ENCODE data around the gene RIMBP2. TPM values are rescaled to one million over a fixed set of nuclear protein-coding genes. Genes with fewer than 3 reads are reported as not detected.

The RIMBP2 gene
- total and polyA plus RNA-seq, 2 donors, result 1.3 to 2.7 TPM

DNA sequence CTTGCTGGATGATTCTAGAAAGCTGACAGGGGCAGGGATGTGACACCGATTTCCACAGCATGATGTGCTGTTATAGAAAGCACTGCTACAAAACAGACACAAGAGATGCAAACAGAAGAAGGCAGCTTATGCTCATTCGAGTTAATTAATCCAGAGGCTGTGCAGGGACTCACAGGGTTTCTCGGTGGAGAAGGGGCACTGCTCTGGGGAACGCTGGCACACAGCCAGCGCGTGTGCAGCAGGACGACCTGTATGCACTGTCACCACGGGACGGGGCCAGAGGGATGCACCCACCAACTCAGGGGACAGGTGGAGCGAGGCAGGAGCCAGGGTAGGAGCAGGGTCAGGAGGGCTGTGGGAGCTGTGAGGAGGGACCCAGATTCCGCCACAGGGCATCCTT is 143.5 kb downstream of the RIMBP2 start:
- no peaks in the 10 kb centered on the region for H3K4me1 ChIP-seq (ENCODE audit: insufficient read depth)
- no peak for DNase-seq (ENCODE audit: extremely low spot score)
- H3K4me3 ChIP-seq (ENCODE audit: low read depth, low read length), result no peak overlapping the region
- no peaks in the 10 kb centered on the region for H3K36me3 ChIP-seq (ENCODE audit: insufficient read depth)
- 61% methylated on average over 11 of the region's 11 CpGs for WGBS
- H3K27ac ChIP-seq (ENCODE audit: low read depth), result no peak overlapping the region

DNA sequence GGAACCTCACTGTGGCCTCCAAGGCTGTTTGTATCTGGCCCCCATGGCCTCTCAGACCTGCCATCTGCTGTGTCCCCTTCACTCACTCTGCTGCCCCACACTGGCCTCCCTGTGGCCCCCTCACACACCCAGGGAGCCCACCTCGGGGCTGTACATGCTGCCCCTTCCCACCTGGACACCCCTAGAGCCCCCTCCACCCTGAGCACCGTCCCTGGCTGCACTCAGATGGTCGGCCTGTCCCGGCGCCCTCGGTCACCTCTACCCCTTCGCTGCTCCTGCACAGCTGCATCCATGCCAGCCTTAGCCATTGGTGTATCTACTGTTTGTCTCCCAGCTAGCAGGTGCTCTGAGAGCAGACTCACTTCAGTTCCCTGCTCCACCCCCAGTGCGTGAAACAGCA is 144.4 kb downstream of the RIMBP2 start:
- Histone ChIP-seq H3K36me3 (ENCODE audit: insufficient read depth) (no peaks in the 10 kb centered on the region), H3K4me1 (ENCODE audit: insufficient read depth) (no peaks in the 10 kb centered on the region), H3K27ac (ENCODE audit: low read depth) (no peak overlapping the region), H3K4me3 (ENCODE audit: low read depth, low read length) (no peak overlapping the region)
- no peak for DNase-seq (ENCODE audit: extremely low spot score)
- WGBS, result 84% methylated on average over 8 of the region's 8 CpGs

DNA sequence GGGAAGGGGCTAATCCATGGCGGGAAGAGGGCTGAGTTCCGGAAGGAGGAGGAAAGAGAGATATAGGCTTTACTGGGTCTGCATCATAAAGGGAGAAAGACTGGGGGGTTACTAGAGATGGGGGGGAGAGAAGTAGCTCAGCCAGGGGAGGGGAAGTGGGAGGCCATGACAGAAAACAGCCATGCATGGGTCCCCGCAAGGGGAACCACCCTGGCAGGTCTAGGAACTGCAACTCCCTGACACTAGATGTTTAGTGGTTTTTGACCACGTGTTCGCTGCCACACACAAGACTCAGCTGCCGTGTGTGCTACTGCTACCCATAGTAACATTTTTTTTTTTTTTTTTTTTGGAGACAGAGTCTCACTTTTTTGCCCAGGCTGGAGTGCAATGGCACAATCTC is 145.0 kb downstream of the RIMBP2 start:
- H3K36me3 ChIP-seq (ENCODE audit: insufficient read depth), result no peaks in the 10 kb centered on the region
- H3K27ac ChIP-seq (ENCODE audit: low read depth), result no peak overlapping the region
- DNase-seq (ENCODE audit: extremely low spot score), result no peak
- H3K4me1 ChIP-seq (ENCODE audit: insufficient read depth), result no peaks in the 10 kb centered on the region
- WGBS, result 68% methylated on average over 6 of the region's 6 CpGs
- H3K4me3 ChIP-seq (ENCODE audit: low read depth, low read length), result no peak overlapping the region

DNA sequence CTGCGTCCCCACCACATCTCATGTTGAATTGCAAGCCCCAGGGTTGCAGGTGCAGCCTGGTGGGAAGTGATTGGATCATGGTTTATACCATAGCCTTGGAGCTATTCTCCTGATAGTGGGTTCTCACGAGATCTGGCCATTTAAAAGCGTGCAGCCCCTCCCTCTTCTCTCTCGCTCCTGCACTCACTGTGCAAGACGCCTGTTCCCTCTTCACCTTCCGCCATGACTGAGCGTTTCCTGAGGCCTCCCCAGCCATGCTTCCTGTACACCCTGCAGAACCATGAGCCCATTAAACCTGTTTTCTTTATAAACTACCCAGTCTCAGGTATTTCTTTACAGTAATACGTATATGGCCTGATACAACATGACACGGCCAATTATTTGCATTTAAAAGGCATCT is 146.6 kb downstream of the RIMBP2 start:
- 67% methylated on average over 9 of the region's 9 CpGs for WGBS
- Histone ChIP-seq H3K4me3 (ENCODE audit: low read depth, low read length) (no peak overlapping the region), H3K27ac (ENCODE audit: low read depth) (no peak overlapping the region), H3K4me1 (ENCODE audit: insufficient read depth) (no peaks in the 10 kb centered on the region), H3K36me3 (ENCODE audit: insufficient read depth) (no peaks in the 10 kb centered on the region)
- DNase-seq (ENCODE audit: extremely low spot score), result no peak

DNA sequence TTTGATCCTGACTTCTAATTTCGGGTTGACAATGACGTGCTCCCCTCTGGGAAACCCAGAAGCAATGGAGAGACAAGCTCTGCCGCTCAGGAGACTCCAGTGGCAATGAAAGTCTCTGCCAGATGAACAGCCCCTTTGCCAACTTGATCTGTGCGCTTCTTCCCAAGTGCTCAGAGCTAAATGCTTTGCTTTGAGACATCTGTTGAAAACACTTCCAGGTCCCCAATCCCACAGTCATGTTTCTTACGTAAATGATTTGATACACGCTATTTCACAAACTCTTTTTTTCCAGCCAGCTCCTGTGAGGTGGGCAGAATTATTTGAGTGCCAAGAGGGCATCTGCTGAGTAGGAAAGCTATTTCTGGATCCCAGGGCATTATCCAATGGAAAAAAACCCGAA is 147.6 kb downstream of the RIMBP2 start:
- DNase-seq (ENCODE audit: extremely low spot score), result no peak

DNA sequence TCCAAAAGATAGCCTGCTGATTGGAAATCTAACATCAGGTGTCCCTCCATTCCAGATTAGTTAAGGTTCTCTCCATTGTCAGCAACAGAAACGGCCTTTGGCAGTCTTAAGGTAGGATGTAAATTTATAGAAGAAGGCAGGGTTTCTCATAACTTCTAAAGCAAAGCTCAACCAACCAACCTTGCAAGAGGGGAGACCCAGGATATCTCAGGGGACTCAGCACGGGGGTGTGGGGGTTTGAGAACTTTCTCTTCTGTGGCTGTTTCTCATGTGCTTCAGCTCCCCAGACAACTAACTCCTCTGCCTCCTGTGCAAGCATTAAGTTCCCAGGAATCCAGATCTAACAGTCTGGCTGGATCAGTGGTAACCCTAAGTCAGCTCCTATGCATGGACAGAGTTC is 148.1 kb downstream of the RIMBP2 start:
- no peak overlapping the region for H3K27ac ChIP-seq (ENCODE audit: low read depth)
- WGBS, result 74% methylated on average over 2 of the region's 2 CpGs
- no peak overlapping the region for H3K4me3 ChIP-seq (ENCODE audit: low read depth, low read length)
- H3K4me1 ChIP-seq (ENCODE audit: insufficient read depth), result no peaks in the 10 kb centered on the region
- no peaks in the 10 kb centered on the region for H3K36me3 ChIP-seq (ENCODE audit: insufficient read depth)
- no peak for DNase-seq (ENCODE audit: extremely low spot score)

More for the DNA sequence above, 147.6 kb downstream of the RIMBP2 start:
- Histone ChIP-seq H3K4me1 (ENCODE audit: insufficient read depth) (no peaks in the 10 kb centered on the region), H3K27ac (ENCODE audit: low read depth) (no peak overlapping the region), H3K36me3 (ENCODE audit: insufficient read depth) (no peaks in the 10 kb centered on the region), H3K4me3 (ENCODE audit: low read depth, low read length) (no peak overlapping the region)
- WGBS, result 77% methylated on average over 7 of the region's 7 CpGs

DNA sequence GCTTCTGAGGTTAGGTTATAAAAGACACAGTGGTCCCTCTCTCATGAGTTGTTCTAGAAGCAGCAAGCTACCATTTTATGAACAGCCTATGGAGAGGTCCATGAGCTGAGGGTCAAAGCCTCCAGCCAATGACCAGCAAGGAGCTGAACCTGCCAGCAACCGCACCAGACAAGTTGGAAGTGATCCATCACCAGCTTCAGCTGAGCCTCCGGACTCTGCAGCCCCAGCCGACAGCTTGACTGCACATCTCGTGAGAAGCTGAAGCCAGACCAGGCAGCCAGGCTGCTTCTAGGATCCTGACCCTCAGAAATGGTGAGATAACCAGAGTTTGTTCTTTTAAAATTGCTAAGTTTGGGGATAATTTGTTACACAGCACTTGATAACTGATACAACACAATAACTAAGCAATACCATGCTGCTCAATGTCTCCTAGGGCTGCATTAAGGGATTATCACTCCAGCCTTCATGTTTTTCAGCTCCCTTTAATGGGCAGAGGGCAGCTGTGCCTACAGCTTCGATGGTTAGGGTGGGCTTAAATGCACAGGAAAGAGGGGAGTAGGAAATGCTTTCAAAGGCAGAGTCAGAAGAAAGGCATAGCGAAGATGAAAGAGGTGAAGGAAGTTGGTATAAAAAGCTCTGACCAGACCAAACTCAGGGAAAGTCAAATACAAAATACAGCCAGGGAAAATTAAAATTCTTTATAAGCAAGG is 149.5 kb downstream of the RIMBP2 start:
- Histone ChIP-seq H3K27ac (ENCODE audit: low read depth) (no peak overlapping the region), H3K4me3 (ENCODE audit: low read depth, low read length) (no peak overlapping the region), H3K4me1 (ENCODE audit: insufficient read depth) (no peaks in the 10 kb centered on the region), H3K36me3 (ENCODE audit: insufficient read depth) (no peaks in the 10 kb centered on the region)
- no peak for DNase-seq (ENCODE audit: extremely low spot score)
- WGBS, result 80% methylated on average over 6 of the region's 6 CpGs

DNA sequence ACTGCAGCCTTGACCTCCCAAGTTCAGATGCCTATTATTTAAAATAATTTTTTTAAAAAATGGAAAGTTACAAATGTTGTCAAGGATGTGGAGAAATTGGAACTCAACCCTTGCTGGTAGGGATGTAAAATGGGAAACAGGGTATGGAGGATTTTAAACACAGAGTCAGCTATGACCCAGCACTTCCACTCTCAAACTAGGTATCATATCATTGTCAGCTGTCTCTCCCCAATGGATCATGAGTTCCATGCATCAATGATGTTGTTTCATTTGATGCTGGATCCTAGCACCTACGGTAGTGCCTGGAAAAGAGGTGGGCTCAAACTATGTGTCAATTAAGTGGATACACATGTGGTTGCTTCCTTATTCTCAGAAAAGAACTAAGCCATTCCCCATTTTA is 150.9 kb downstream of the RIMBP2 start:
- WGBS, result 92% methylated on average over 1 of the region's 1 CpG
- Histone ChIP-seq H3K36me3 (ENCODE audit: insufficient read depth) (no peaks in the 10 kb centered on the region), H3K27ac (ENCODE audit: low read depth) (no peak overlapping the region), H3K4me3 (ENCODE audit: low read depth, low read length) (no peak overlapping the region), H3K4me1 (ENCODE audit: insufficient read depth) (no peaks in the 10 kb centered on the region)
- DNase-seq (ENCODE audit: extremely low spot score), result no peak

DNA sequence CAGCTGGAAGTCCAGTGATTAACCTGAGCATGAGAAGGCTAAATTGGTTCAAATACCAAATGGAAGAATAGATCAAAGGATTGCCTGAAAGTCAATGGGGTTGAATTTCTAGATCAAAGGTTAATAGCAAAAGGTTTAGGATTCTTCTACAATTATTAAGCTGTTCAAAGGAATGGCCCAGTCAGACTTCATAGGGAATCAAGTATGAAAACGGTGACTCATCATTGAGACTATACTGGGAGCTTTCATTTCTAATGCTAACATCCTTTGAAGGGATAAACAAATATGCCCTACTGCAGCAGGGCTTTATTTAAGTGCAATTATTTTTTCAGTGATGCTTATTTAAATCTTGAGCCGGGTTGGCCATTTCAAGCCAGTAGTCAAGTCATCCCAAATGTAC is 152.8 kb downstream of the RIMBP2 start:
- Histone ChIP-seq H3K4me3 (ENCODE audit: low read depth, low read length) (no peak overlapping the region), H3K36me3 (ENCODE audit: insufficient read depth) (no peaks in the 10 kb centered on the region), H3K4me1 (ENCODE audit: insufficient read depth) (no peaks in the 10 kb centered on the region), H3K27ac (ENCODE audit: low read depth) (no peak overlapping the region)
- no peak for DNase-seq (ENCODE audit: extremely low spot score)
- 71% methylated on average over 2 of the region's 2 CpGs for WGBS

DNA sequence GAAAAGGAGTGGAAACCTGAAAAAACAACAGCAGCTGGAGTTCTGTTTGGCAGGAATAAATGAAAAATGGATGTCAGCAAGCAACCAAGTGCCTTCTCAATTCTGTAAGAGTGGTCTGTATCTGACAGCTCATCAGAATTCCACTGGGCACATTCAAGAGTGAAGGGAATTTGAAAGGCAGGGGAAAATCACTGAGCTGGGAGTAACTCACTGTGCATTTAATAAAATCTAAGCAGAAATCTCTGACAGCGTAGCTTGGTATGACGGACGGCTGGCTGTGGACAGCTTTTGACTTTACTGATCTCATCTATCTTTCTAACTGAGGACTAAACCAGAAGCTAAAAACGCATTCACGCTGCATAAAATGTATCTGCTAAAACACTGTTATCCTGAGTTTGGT is 153.4 kb downstream of the RIMBP2 start:
- Histone ChIP-seq H3K36me3 (ENCODE audit: insufficient read depth) (no peaks in the 10 kb centered on the region), H3K4me1 (ENCODE audit: insufficient read depth) (no peaks in the 10 kb centered on the region), H3K4me3 (ENCODE audit: low read depth, low read length) (no peak overlapping the region), H3K27ac (ENCODE audit: low read depth) (no peak overlapping the region)
- DNase-seq (ENCODE audit: extremely low spot score), result no peak
- 69% methylated on average over 5 of the region's 5 CpGs for WGBS

DNA sequence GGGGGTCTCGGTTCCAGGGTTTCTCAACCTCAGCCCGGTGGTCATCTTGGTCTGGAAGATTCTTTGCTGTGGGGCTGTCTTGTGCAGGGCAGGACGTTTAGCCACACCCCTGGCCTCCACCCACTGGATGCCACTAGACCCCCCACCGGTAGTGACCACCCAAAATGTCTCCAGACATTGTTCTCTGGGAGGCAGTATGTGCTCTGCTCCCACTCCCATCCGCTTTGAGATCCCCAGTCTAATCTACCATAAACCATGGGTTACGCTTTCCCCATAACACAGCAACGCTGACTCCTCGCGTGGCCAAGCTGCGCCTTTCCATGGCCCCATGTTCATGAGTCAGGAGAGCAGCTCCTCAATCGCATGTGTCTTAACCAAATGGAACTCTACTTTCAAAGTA is 155.8 kb downstream of the RIMBP2 start:
- no peak overlapping the region for H3K4me3 ChIP-seq (ENCODE audit: low read depth, low read length)
- 80% methylated on average over 11 of the region's 11 CpGs for WGBS
- no peak for DNase-seq (ENCODE audit: extremely low spot score)
- no peak overlapping the region for H3K27ac ChIP-seq (ENCODE audit: low read depth)
- H3K36me3 ChIP-seq (ENCODE audit: insufficient read depth), result no peaks in the 10 kb centered on the region
- no peaks in the 10 kb centered on the region for H3K4me1 ChIP-seq (ENCODE audit: insufficient read depth)

DNA sequence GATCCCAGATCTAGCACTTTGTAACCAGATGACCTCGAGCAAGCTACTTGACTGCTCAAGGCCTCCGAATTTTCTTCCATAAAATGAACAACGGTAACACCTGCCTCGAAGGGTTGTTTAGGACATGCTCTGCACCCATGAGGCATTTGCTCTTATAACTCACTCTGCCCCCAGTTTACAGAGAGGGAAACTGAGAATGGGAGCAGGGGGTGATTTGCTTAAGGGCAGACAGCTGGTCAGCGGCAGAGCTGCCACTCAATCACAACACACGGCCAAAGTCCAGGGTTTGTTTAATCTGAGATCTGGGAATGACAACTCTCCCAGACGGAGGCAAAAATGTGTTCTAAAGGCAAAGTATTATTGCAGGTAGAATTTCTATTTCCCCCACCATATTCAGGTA is 156.3 kb downstream of the RIMBP2 start:
- H3K27ac ChIP-seq (ENCODE audit: low read depth), result no peak overlapping the region
- 83% methylated on average over 7 of the region's 7 CpGs for WGBS
- no peaks in the 10 kb centered on the region for H3K36me3 ChIP-seq (ENCODE audit: insufficient read depth)
- H3K4me1 ChIP-seq (ENCODE audit: insufficient read depth), result no peaks in the 10 kb centered on the region
- no peak overlapping the region for H3K4me3 ChIP-seq (ENCODE audit: low read depth, low read length)
- DNase-seq (ENCODE audit: extremely low spot score), result no peak

DNA sequence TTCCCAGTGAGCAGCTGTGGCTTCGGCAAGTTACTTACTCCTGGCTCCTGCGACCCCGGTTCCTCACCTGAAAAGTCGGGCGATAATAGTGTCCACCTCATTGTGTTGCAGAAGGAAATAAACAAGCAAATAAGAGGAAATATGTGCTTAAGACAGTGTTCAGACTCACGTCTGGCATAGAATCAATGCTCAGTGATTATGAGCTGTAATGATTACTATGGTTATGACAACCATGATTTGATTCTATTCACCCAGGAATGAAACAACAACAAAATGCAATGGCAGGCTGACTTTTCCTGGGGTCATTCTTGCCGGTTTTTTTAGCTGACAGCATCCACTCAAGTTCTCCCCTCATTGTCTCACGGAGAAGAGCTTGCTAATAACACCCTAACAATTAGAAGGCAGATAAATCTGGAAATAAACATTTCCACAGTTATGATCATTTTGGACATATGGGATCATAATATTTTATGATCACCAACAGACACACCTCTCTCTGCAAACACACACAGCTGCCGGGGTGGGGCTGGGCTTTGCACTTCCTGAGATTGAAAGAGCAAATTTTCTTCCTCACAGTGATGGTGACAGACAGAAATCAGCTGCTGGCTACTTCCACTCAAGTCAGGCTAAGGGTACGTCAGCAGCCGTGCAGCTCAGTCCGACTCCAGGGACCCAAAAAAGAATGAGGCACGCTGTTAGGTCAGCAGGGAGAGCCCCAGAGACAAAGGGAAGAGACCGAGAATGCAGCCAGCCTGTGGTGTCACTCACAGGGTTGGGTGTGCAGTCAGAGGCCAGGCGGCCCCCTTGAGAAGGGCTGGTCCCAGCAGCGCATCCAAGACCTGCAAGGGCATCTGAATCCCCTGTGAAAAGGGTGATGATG is 158.0 kb downstream of the RIMBP2 start:
- H3K4me1 ChIP-seq (ENCODE audit: insufficient read depth), result no peaks in the 10 kb centered on the region
- H3K27ac ChIP-seq (ENCODE audit: low read depth), result no peak overlapping the region
- DNase-seq (ENCODE audit: extremely low spot score), result no peak
- WGBS, result 57% methylated on average over 16 of the region's 16 CpGs
- no peaks in the 10 kb centered on the region for H3K36me3 ChIP-seq (ENCODE audit: insufficient read depth)
- H3K4me3 ChIP-seq (ENCODE audit: low read depth, low read length), result no peak overlapping the region

DNA sequence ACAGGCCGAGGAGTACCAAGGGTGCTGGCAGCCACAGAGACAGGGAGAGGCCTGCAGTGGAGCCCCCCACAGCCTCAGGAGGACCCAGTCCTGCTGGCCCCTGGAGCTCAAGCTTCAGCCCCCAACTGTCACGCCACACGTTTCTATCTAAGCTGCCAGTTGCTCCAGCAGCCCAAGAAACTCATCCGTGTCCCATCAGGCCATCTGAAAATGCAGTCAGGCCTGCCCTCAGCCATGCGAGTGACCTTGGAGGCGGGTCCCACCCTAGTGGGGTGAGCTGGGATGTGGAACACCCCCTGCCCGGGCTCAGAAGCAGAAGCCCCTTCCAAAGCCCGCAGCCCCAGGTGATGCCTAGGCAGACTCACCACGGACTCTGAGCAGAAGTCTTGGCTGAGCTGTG is 158.9 kb downstream of the RIMBP2 start:
- 85% methylated on average over 9 of the region's 9 CpGs for WGBS
- H3K4me3 ChIP-seq (ENCODE audit: low read depth, low read length), result no peak overlapping the region
- no peak overlapping the region for H3K27ac ChIP-seq (ENCODE audit: low read depth)
- H3K4me1 ChIP-seq (ENCODE audit: insufficient read depth), result no peaks in the 10 kb centered on the region
- no peaks in the 10 kb centered on the region for H3K36me3 ChIP-seq (ENCODE audit: insufficient read depth)
- no peak for DNase-seq (ENCODE audit: extremely low spot score)

Data from urinary bladder (tissue), 4 donors.